HCT116 (cell line): ENCODE results near the gene HOXB7. TPM values are rescaled to one million over a fixed set of nuclear protein-coding genes. Genes with fewer than 3 reads are reported as not detected.

Experiments
- ATAC-seq: fragments of 200-7000 bp; cut with Tn5 transposase; 2 replicates; pipeline ENCODE4 v1.9.1; 2020; ENCODE audit warnings: mild to moderate bottlenecking, moderate library complexity
- BruUV-seq: library from RNA; stranded (reverse); fragments of 400-500 nt; replicated peaks from 2 replicates; lab custom pipeline; 2021; lab: Mats Ljungman, UMichigan
- CTCF ChIA-PET: fragments of 300-600 bp; sonication (Branson Sonifier 250); formaldehyde crosslinking; loops from one replicate; lab custom pipeline; 2021; ENCODE audit warnings: antibody characterized with exemption; lab: Charles Lee
- POLR2A ChIA-PET: fragments of 300-600, 350-600 bp; sonication (Branson Sonifier 250); formaldehyde crosslinking; loops from one replicate; lab custom pipeline; 2021; ENCODE audit warnings: antibody characterized with exemption; lab: Charles Lee
- RAD21 ChIA-PET, 2 experiments: fragments of 300-600 bp; sonication (Branson Sonifier 250); formaldehyde crosslinking; loops; one replicate each; lab custom pipeline; 2023; ENCODE audit warnings: low total read pairs in 2 of 2; ENCODE audit not compliant: uncharacterized antibody in 2 of 2, unreplicated experiment in 2 of 2, low non-redundant PET in 1 of 2; lab: Charles Lee
- DNase-seq: peaks from one replicate; pipeline ENCODE4 v3.0.0-alpha.2; 2010; ENCODE audit warnings: low read depth, low spot score
- H2AFZ ChIP-seq: fragments of 200-600 bp; shearing (Covaris generic), sonication (generic); 2 replicates; pipeline ENCODE4 v1.6.1; 2017; ENCODE audit warnings: low read depth, mixed run types, mixed read lengths, antibody characterized with exemption, low read length; ENCODE audit not compliant: poor library complexity, severe bottlenecking
- H3K27ac ChIP-seq: 2 replicates; pipeline ENCODE4 v1.5.1; 2012; ENCODE audit warnings: low read depth, low read length
- H3K27me3 ChIP-seq: fragments of 200-600 bp; sonication (generic); 2 replicates; pipeline ENCODE4 v1.6.1; 2016; ENCODE audit warnings: mixed run types, low read length, mixed read lengths; ENCODE audit not compliant: insufficient read depth
- H3K36me3 ChIP-seq, 2 experiments: fragments of 200-500 bp in 1 of 2; fragments of 200-600 bp in 1 of 2; sonication (Bioruptor generic) in 1 of 2; sonication (generic) in 1 of 2; 2 replicates each; pipeline versions ENCODE4 v1.5.1 to v1.6.1; 2014 to 2016; ENCODE audit warnings: low read length in 2 of 2, inconsistent platforms in 1 of 2, mixed read lengths in 1 of 2, mixed run types in 1 of 2; ENCODE audit not compliant: insufficient read depth in 2 of 2, control insufficient read depth in 1 of 2
- H3K4me1 ChIP-seq, 2 experiments: fragments of 200-600 bp in 1 of 2; sonication (generic) in 1 of 2; 2 replicates each; pipeline versions ENCODE4 v1.5.1 to v1.6.1; 2012 to 2017; ENCODE audit warnings: low read length in 2 of 2, inconsistent platforms in 1 of 2, mild to moderate bottlenecking in 1 of 2, mixed read lengths in 1 of 2, mixed run types in 1 of 2, moderate library complexity in 1 of 2; ENCODE audit not compliant: insufficient read depth in 2 of 2, control insufficient read depth in 1 of 2
- H3K4me2 ChIP-seq: fragments of 200-600 bp; sonication (generic); 2 replicates; pipeline ENCODE4 v1.6.1; 2017; ENCODE audit warnings: mixed run types, low read length, mixed read lengths
- H3K4me3 ChIP-seq, 2 experiments: fragments of 200-600 bp in 1 of 2; sonication (generic) in 1 of 2; replicated peaks in 1 of 2; 2 replicates each; pipeline ENCODE4 v1.5.1; 2011 to 2016; ENCODE audit warnings: low read length in 2 of 2, control low read depth in 1 of 2, low read depth in 1 of 2, mild to moderate bottlenecking in 1 of 2, mixed read lengths in 1 of 2, mixed run types in 1 of 2
- H3K79me2 ChIP-seq: fragments of 200-600 bp; sonication (generic); 2 replicates; pipeline ENCODE4 v1.6.1; 2017; ENCODE audit warnings: mild to moderate bottlenecking, mixed run types, low read length, moderate library complexity, mixed read lengths; ENCODE audit not compliant: insufficient read depth
- H3K9ac ChIP-seq: fragments of 200-600 bp; sonication (generic); 2 replicates; pipeline ENCODE4 v1.6.1; 2016; ENCODE audit warnings: low read length, mixed read lengths
- H3K9me2 ChIP-seq: fragments of 200-600 bp; sonication (generic), shearing (Covaris generic); 2 replicates; pipeline ENCODE4 v1.6.1; 2017; ENCODE audit warnings: mixed run types, mild to moderate bottlenecking, moderate library complexity; ENCODE audit not compliant: insufficient read depth
- H3K9me3 ChIP-seq, 2 experiments: fragments of 200-500 bp in 1 of 2; fragments of 200-600 bp in 1 of 2; sonication (Bioruptor generic) in 1 of 2; sonication (generic) in 1 of 2; 2 replicates each; pipeline ENCODE4 v1.6.1; 2014 to 2017; ENCODE audit warnings: low read length in 2 of 2, mixed read lengths in 2 of 2, inconsistent platforms in 1 of 2, low read depth in 1 of 2, mild to moderate bottlenecking in 1 of 2, mixed run types in 1 of 2, moderate library complexity in 1 of 2; ENCODE audit not compliant: control insufficient read depth in 1 of 2, insufficient read depth in 1 of 2
- H4K20me1 ChIP-seq: fragments of 200-600 bp; sonication (generic), shearing (Covaris generic); 2 replicates; pipeline ENCODE4 v1.6.1; 2017; ENCODE audit warnings: mixed run types, mild to moderate bottlenecking, moderate library complexity; ENCODE audit not compliant: insufficient read depth
- CBX3 ChIP-seq: IDR thresholded peaks from 2 replicates; pipeline ENCODE4 v1.6.1; 2012; ENCODE audit warnings: low read depth
- EGR1 ChIP-seq: IDR thresholded peaks from 2 replicates; pipeline ENCODE4 v1.6.1; 2012; ENCODE audit warnings: low read depth
- ELF1 ChIP-seq: IDR thresholded peaks from 2 replicates; pipeline ENCODE4 v1.6.1; 2012; ENCODE audit warnings: low read depth, borderline replicate concordance
- EZH2 ChIP-seq: fragments of 200-600 bp; sonication (generic); IDR thresholded peaks from 2 replicates; pipeline ENCODE4 v1.6.1; 2017; ENCODE audit warnings: antibody characterized with exemption, mixed run types
- EZH2phosphoT487 ChIP-seq: fragments of 200-600 bp; IDR thresholded peaks from 2 replicates; pipeline ENCODE4 v1.6.1; 2018; ENCODE audit warnings: antibody characterized with exemption, borderline replicate concordance
- JUND ChIP-seq: IDR thresholded peaks from 2 replicates; pipeline ENCODE4 v1.6.1; 2012
- SRF ChIP-seq: IDR thresholded peaks from 2 replicates; pipeline ENCODE4 v1.6.1; 2012; ENCODE audit warnings: low read depth
- YY1 ChIP-seq: IDR thresholded peaks from 2 replicates; pipeline ENCODE4 v1.6.1; 2011; ENCODE audit warnings: low read length, low read depth, moderate library complexity, mild to moderate bottlenecking; ENCODE audit not compliant: insufficient replicate concordance; ENCODE audit errors: extremely low read depth
- ZFX ChIP-seq: fragments of 450-650 bp; IDR thresholded peaks from 2 replicates; pipeline ENCODE4 v1.6.1; 2017
- intact Hi-C: fragments of 100-400 bp; cut with micrococcal nuclease; formaldehyde crosslinking; loops from 2 replicates; pipeline ENCODE4 v1.10.0; 2022
- total RNA-seq: library from RNA; stranded (reverse); gene quantifications from one replicate; pipeline ENCODE4 v1.2.1, GENCODE V29; 2021; ENCODE audit not compliant: unreplicated experiment
- TF ChIP-seq, protein P1 (sequence below): IDR thresholded peaks from 2 replicates; pipeline ENCODE4 v1.6.1; 2012; ENCODE audit warnings: low read depth
- TF ChIP-seq, protein P2 (sequence below): IDR thresholded peaks from 2 replicates; pipeline ENCODE4 v1.6.1; 2011; ENCODE audit warnings: mild to moderate bottlenecking, low read length, moderate library complexity; ENCODE audit not compliant: insufficient replicate concordance; ENCODE audit errors: extremely low read depth

Gene HOXB7
- total RNA-seq, 1 experiment from 2014 or later: 33.6 TPM

DNA sequence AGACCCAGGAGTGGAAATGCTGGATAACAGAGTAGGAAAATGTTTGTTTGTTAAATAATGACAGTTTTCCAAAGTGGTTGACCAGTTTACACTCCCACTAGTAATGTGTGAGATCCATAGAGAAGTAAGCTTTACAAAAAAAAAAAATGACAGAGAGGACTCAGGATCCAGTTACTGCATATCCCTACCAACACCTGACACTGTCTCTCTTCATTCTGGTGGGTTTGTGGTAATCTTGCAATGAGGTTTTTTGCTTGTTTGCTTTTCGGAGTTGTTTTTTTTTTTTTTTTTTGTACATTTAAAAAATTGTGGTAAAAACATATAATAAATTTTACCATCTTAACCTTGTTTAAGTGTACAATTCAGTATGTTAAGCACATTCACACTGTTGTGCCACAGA, 38.9 kb upstream of the HOXB7 start:
- H4K20me1 ChIP-seq: no peaks in the 10 kb centered on the region
- POLR2A ChIA-PET: no interaction called here
- no peak overlapping the region for H3K4me3 ChIP-seq
- ATAC-seq: no peak
- no peak for DNase-seq
- BruUV-seq: no TSS peak
- no peaks in the 10 kb centered on the region for H3K36me3 ChIP-seq
- H3K9me2 ChIP-seq: no peaks in the 10 kb centered on the region
- RAD21 ChIA-PET: no interaction called here
- H3K4me2 ChIP-seq: no peak overlapping the region
- no peak overlapping the region for H3K9ac ChIP-seq
- H3K79me2 ChIP-seq: peaks cover 23% of the 10 kb centered on the region
- intact Hi-C loops: no loop called here
- peaks cover 9 to 16% of the 10 kb centered on the region in 2 experiments; a peak in 3 of 4 replicates for H3K4me1 ChIP-seq
- no peaks in the 10 kb centered on the region for H3K9me3 ChIP-seq
- CTCF ChIA-PET: interaction anchor here (0.8 kb wide), 1 partner anchor 13 kb away, joined by 3 read pairs; no protein-coding TSS in a partner anchor
- no peak overlapping the region for H3K27ac ChIP-seq
- no peak for TF ChIP-seq ZFX
- TF ChIP-seq SRF: no peak
- TF ChIP-seq ELF1: no peak
- TF ChIP-seq, protein P1, sequence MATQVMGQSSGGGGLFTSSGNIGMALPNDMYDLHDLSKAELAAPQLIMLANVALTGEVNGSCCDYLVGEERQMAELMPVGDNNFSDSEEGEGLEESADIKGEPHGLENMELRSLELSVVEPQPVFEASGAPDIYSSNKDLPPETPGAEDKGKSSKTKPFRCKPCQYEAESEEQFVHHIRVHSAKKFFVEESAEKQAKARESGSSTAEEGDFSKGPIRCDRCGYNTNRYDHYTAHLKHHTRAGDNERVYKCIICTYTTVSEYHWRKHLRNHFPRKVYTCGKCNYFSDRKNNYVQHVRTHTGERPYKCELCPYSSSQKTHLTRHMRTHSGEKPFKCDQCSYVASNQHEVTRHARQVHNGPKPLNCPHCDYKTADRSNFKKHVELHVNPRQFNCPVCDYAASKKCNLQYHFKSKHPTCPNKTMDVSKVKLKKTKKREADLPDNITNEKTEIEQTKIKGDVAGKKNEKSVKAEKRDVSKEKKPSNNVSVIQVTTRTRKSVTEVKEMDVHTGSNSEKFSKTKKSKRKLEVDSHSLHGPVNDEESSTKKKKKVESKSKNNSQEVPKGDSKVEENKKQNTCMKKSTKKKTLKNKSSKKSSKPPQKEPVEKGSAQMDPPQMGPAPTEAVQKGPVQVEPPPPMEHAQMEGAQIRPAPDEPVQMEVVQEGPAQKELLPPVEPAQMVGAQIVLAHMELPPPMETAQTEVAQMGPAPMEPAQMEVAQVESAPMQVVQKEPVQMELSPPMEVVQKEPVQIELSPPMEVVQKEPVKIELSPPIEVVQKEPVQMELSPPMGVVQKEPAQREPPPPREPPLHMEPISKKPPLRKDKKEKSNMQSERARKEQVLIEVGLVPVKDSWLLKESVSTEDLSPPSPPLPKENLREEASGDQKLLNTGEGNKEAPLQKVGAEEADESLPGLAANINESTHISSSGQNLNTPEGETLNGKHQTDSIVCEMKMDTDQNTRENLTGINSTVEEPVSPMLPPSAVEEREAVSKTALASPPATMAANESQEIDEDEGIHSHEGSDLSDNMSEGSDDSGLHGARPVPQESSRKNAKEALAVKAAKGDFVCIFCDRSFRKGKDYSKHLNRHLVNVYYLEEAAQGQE: no peak
- TF ChIP-seq, protein P2, sequence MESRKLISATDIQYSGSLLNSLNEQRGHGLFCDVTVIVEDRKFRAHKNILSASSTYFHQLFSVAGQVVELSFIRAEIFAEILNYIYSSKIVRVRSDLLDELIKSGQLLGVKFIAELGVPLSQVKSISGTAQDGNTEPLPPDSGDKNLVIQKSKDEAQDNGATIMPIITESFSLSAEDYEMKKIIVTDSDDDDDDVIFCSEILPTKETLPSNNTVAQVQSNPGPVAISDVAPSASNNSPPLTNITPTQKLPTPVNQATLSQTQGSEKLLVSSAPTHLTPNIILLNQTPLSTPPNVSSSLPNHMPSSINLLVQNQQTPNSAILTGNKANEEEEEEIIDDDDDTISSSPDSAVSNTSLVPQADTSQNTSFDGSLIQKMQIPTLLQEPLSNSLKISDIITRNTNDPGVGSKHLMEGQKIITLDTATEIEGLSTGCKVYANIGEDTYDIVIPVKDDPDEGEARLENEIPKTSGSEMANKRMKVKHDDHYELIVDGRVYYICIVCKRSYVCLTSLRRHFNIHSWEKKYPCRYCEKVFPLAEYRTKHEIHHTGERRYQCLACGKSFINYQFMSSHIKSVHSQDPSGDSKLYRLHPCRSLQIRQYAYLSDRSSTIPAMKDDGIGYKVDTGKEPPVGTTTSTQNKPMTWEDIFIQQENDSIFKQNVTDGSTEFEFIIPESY: no peak
- no peak for TF ChIP-seq EZH2
- no peak for TF ChIP-seq JUND
- TF ChIP-seq CBX3: no peak
- no peak for TF ChIP-seq EGR1
- no peak for TF ChIP-seq EZH2phosphoT487
- no peak for TF ChIP-seq YY1
- no peak overlapping the region for H2AFZ ChIP-seq
- H3K27me3 ChIP-seq: no peaks in the 10 kb centered on the region
